Hypothalamus (tissue), 51 donors: Measurements from ENCODE around the gene PNPLA1.
A peak's percentile ranks its signal among the peaks of the same experiment; 100 is the strongest.

Experiments used
- DNase-seq, 51 donors: peaks; one replicate each; lab custom pipeline; 2025; lab: John Stamatoyannopoulos, UW

PNPLA1 gene

DNA sequence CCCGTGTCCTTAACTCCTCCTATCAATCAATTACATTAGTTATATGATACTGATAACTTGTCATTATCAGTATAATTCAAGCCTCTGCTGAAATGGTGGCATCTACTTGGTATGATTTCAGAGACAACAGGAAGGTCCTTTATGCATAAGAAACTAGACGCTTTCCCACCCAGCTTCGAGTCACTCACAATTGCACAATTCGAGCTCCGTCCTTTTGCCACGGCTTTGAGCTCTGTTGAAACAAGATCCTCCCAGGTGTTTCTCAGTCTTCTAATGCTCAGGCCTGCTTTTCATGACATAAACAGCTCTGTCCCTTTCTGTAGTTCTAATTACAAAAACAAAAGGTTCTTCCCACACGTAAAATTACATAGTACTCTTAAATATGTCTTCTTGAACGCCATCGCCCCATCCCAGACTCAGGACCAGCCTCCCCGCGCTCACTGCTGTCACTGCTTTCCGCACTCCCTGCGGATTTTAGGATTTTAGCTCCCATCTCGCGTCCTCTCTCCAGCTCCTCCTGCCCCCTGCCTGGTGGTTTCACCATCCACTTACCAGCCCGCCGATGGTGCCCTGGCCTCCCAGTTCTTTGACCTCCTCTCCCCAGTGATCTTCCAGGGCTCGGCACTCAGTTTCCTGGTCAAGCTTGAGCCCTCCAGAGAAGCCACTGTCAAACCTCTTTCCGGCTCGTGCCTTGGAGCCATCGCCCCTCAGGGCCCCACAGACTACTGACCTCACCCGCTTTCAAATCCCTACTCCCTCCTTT, 23.2 kb upstream of the PNPLA1 start:
- no peak for DNase-seq

DNA sequence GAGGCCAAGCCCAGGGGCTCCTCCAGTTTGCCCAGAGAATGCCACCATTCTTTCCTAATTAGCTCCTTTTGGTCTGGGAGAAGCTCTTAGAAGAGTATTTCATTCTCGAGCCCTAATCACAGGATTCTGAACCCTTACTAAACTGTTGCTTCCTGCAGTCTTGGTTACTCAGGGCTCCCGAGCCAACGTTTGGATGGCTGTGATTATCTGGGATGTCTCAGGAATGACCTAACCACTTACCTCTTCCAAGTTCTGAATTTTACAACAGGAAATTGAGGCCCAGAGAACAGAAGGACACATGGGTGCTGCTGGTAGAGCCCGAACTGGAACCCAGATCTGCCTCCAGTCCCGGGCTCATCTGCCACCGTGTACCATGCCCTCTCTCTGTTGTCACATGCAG, 22.2 kb upstream of the PNPLA1 start:
- DNase-seq, result no peak

DNA sequence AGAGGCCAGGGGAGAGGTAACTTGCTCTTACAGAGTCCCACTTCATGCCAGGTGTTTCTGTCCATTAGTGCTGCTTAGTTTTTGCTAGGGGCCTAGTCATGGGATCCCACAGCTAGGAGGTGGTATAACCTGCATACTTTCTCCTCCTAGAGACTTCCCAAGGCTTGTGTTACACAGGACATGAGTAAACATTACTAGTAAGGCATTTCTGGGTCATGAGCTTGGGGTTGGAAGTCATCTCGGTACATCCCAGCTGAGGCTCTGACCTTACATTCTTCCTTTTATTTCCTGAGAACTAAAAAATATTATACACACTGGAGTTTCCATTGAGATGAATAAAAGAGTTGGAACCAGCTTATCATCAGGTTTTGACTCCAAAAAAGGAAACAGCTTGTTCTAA, 20.9 kb upstream of the PNPLA1 start:
- DNase-seq, result no peak

DNA sequence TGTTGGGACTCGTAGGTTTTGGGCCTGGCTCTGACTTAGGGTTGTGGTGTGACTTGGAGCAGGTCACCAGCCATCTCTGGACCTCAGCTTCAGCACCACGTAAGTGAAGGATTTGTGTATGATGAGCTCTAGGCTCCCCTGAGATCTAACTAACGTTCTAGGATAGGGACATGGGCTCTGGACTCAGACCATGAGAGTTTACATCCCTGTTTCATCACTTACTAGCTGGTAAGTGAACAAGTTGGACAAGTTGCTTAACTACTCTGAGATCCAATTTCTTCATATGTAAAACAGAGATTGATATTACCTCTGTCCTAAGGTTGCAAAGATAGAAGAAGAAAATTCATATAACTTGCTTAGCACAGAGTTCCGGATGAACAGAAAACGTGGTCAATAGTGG, 20.3 kb upstream of the PNPLA1 start:
- DNase-seq, result no peak

DNA sequence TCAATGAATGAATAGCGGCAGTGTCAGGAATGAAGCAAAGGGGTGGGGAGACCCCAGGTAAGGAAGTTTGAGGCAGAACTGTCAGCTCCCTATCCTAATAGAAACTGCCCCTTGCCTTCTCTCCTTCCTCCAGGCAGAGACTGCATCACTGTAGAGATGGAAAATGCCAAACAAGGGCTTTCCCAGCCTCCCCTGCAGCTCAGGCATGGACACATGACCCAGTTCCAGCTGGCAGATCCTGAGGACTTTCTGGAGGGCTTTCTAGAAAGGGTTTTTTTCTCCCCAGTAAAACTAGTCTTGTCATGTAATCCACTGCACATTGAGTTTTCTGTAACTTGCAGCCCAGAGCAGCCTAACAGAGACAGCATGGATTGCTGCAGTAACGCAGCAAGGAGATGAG, 17.9 kb upstream of the PNPLA1 start:
- DNase-seq, result peak in 2 of 51 donors; percentile 1 to 3

DNA sequence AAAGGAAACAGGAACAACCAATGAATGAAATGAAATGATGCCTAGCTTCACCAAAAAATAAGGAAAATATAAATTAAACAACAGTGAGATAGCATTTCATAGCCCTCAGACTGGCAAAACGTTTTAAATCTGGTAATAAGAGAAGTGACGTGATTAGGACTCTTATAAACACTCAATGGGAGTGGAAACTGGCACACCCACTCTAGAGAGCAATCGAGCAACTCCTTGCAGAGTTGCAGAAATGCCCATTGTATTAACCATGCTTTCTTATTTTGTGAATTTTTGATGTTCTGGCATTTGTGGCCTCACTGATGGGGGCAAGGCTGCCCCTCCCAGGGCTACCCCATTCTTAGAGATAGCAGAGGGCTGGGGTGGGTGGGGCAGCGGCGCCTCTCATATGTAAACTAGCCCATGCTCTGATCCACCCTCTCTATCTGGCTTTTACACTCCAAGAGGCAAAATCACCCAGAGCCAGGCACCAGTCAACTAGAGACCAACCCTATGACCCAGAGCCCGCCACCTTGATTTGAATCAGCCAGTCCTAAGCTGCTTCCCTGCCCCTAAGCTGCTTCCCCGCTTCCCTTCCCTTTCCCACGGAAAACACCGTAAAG, 6.4 kb upstream of the PNPLA1 start:
- no peak for DNase-seq

DNA sequence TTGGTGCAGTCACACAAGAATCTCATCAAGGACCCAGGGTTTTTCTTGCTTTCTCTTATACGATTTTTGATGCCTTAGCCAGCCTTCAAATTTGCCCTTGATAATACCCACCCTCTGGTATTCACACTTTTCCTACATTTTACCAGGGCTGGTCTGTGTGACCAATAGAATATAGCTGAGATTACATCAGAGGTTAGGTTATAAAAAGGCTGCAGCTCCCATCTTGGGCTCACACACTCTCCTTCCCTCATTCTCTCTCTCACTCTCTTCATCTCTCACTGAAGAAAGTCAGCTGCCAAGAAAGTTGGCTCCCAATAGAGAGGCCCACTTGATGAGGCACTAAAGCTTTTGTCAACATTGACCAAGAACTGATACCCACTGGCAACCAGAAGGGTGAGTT, 4.1 kb upstream of the PNPLA1 start:
- DNase-seq, result no peak

DNA sequence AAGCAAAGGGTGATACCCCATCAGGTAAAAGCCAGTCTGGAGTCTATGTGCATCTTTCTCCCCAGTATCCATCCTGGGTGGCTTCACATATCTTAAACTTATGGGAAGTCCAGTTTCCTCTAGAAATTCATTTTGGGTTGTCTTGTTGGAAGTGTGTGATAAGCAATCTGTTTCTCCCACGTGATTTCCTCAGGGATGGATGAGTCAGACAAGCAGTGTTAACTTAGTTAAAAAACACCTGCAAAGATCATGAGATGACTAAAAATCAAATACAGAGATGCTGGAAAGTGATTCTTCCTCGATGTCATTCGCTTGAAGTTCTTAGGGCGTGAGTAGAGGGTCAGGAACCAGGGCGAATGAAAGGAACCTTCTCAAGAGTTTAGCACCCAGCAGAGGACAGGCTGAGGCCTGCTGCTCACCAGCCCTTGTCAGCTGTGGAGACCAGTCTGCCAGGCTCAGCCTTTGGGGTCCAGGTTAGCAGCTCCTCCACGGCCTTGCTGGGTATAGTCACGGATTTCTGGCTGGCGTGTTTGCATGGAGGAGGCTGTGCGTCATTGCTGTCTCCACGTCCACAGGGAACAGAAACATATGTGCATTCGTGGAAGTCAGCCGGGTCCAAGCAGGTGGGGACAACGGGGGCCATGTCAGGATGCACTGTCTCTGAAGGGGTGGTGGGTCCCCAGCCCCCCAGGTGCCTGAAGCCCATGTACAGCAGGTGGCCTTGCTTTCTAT, 2.8 kb upstream of the PNPLA1 start:
- peak in 2 of 51 donors; percentile 38 to 48 for DNase-seq

DNA sequence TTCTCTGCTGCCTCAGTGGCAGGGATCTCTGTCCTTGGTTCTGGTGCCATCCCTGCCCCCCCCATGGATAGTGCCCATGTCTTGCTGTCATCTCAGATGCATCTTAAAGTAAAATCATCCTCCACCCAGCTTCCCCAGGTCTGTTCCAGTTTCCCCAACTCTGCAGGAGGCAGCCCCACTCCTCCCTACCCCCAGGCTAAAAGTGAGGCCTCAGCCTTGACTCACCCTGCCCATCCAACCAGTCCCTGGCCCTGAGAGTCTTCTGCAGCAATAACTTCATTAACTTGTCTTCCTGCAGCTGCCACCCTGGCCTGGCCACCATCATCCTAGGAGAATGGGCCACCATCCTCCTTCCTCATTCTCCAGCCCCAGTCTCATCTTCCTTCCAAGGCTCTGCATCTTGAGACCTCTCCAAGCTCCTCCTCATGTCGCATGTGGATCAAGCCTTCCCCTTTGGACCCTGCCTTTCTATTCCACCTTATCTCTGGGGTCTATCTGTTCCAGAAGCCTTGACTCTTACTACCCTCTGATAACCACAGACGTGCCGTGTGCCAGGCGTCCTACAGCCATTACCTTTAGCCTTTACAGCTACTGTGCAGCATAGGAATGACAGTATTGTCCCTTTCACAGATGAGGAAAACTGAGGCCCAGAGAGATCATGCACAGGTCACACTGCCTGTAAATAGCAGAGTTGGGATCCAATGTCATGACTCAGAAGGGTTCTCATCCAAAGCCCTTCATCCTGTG, 2.0 kb upstream of the PNPLA1 start:
- no peak for DNase-seq

DNA sequence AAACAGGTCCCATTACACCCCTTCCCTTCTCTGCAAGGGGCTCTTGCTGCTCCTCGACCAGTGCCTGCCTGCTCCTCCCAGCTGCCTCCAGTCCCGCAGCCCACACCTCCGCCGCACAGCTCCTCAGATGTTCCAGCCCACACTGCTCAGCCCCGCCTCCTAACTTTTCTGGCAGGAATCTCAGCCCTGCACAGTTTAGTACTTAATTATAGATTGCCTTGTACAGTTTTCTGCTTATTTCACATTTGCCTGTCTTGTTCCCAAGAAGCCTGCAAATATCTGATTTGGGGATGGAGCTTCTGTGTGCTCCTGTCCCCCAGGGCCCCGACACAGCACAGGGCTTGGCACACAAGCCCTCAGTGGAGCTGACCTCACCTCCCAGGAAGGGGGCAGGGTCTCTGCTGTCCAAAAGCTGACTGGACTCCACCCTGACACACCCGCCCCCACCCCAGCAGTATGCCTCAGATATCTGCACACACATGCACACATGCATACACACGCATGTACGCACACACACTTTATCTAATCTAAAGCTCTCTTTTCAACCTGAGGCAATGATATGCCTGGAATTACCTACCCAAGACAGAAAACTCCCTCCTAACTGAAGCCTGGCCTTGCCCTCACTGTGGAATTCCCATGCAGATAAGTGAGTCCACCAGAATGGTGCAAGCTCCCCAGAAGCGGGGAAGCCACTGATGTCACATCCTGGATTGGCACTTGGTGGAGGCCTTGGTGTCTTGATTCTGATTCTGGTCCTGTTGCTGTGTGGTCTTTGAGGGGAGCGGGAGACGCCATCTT, 1.2 kb upstream of the PNPLA1 start:
- DNase-seq, result peak in 7 of 51 donors; percentile 6 to 69 (median 22)

DNA sequence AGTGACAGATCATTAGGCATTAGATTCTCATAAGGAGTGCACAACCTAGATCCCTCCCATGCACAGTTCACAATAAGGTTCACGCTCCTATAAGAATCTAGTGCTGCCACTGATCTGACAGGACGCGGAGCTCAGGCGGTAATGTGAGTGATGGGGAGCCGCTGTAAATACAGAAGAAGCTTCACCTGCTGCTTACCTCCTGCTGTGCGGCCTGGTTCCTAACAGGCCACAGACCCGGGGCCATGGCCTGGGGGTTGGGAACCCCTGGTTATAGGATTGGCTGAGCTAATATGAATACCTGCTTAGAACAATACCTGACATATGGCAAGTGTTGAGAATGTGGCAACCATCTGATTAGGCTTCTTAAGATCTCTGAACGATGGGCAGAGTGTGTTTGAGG, 2.4 kb downstream of the PNPLA1 start:
- no peak for DNase-seq

DNA sequence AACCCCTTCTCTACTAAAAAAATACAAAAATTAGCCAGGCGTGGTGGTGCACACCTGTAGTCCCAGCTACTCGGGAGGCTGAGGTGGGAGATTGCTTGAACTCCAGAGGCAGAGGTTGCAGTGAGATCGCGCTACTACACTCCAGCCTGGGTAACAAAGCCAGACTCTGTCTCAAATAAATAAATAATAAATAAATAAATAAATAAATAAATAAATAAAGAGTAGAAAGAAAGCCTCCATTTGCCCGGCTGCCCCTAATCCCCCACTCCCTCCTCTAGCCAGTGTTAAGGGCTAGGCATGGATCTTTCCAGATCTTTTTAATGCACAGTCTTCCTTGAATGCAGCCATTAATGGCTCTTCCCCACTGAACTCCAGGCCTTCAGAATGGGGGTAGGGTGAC, 3.2 kb downstream of the PNPLA1 start:
- no peak for DNase-seq

DNA sequence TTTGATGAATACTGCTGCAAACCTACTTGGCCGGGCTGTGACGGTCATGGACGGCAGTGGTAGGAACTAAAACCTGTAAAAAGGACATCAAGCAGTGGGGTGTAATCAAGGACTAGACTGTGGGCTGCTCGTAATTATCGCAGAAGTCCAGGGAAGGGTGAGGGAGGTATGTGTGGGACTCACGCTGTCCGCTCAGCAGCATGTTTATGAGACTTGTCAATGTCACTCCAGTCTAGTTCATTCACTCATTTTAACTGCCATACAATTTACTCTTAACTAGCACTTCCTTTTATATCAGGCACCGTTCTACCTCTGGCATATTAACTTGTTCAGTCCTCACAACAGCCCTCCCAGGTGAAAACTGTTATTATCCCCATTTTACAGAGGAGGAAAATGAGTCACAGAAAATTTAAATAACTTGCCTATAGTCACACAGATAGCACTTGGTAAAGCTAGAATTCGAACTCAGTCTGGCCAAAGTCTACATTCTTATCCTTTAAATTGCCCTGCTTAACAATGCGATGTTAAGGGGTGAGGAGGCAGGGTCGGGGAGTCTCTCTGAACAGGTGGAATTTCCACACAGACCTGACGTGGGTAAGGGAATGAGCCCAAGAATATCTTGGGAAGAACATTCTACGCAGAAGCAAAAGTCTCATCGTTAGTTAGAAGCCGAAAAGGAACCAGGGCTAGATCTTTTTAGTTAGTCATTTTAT, 4.1 kb downstream of the PNPLA1 start:
- DNase-seq, result no peak

DNA sequence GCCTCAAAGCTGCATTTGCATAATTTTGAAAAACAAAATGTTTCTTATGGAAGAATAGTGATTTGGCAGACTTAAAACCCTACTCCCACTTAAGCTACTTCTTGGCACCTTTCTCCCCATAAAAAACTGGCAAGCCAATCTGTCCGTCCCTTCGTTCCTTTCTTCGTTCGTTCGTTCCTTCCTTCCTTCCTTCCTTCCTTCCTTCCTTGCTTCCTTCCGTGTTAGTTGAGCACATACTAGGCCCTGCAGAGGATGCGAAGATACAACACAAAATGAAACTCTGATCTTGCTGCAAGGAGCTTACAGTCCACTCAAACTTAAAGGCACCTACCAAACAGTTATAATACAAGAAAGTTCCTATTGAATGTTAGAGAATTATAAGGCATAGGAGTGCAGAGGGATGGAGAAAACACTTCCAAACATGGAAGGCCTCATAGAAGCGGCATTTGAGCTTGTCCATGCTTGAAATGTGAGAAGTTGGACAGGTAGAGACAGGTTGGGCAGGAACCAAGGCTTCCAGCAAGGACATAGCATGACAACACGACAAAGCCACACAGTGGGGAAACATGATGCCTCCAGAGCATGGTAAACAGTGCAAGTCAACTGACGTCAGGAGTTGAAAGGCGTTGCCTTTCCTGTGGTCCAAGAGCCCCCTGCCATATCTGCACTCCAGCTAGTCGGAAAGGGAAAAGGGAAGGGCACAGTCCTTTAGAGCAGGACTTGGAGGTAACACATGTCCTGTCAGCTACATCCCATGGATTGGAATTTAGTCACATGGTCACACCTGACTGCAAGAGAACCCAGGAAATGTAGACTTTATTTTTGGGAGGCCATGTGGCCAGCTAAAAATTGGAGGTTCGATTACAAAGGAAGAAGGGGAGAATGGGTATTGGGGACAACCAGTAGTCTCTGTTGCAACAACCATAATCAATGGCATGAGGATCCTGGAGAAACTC, 7.0 kb downstream of the PNPLA1 start:
- DNase-seq, result no peak

DNA sequence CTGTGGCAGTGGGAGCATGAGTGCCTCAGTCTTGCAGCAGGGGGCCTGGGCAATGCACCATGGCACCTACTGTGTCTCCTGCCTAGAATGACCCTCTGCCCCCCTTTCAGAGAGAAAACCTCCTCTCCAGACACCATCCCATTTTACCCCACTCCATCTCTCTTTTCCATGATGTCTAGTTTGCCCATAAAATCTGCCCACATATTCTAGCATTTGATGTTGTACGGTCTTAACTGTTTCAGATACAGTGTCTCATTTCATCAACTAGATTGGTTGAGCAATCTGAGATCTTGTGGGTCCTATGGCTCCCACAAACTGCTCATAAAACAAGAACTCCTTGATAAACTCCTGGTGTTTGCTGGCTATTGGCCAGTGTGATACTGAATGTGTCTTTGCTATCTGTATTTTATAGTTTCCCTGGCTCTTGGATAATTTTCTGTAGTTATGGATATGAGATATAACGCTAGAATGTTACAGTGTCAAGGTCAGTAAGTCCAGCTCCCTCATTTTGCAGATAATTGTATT, 8.1 kb downstream of the PNPLA1 start:
- no peak for DNase-seq

DNA sequence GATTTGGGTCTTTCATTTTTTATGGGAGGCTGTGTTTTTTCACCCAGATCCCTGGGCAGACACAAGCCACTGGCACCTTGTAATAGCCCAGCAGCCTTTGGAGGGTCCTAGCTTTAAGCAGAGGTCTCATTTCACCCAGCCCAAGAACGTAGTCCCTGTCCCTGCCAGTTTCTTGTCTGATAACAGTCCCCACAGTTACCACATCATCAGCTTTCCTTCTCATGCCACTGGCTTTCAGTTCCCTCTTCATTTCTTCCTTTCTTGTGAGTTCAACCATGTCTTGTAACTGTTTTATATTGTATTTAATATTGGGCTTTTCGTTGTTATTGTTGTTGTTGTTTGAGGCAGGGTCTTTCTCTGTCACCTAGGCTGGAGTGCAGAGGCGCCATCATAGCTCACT, 10.6 kb downstream of the PNPLA1 start:
- DNase-seq, result no peak

DNA sequence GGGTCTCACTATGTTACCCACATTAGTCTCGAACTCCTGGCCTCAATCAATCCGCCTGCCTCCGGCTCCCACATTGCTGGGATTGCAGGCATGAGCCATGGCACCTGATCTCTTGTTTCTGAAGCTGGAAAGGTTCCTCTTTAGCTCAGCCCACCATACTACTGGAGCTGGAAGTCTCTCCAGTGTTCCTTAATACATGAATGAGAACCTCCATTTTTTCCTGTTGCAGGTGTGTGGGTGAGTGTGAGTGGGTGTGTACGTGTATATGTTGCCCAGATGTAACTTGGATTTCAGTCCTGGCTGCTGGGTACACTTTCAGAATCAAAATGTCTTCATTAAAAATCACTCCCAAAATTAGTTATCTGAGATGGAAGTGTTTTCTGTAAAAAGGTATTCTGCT, 11.1 kb downstream of the PNPLA1 start:
- no peak for DNase-seq

DNA sequence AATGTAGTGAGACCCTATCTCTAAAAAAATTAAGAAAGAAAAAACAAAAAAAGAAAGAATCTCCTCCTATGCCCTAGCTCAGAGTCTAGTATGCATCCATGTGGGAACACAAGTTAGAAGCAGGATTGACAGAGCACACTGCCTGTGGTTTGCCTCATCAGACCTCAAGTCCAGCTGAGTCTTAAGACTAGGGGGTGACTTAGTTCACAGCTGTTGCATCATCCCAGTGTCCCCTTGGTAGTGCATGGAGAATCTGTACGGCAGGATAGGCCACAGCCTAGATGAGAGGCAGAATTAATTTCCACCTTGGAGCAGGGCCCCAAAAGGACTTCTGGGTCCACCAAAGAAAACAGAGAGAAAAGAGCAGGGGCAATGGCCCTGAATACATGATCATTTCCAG, 13.7 kb downstream of the PNPLA1 start:
- no peak for DNase-seq
